K562 (cell line): ENCODE measurements around the gene GJC2. TPM values are rescaled to one million over a fixed set of nuclear protein-coding genes. Genes with fewer than 3 reads are reported as not detected.

Experiments
- BRCA1 ChIP-seq, 2 experiments: fragments of 450-650 bp in 1 of 2; sonication (generic) in 1 of 2; formaldehyde crosslinking in 1 of 2; IDR thresholded peaks; 2 replicates each; pipeline versions ENCODE4 v1.5.0 to v1.6.1; 2017 to 2020; ENCODE audit warnings: mild to moderate bottlenecking in 1 of 2, missing genetic modification reagents in 1 of 2
- C11orf30 ChIP-seq: fragments of 450-650 bp; IDR thresholded peaks from 2 replicates; pipeline ENCODE4 v1.6.1; 2016; ENCODE audit warnings: low read depth, mild to moderate bottlenecking
- CC2D1A ChIP-seq: fragments of 450-650 bp; IDR thresholded peaks from 2 replicates; pipeline ENCODE4 v1.6.1; 2017; ENCODE audit warnings: mild to moderate bottlenecking
- ELF4 ChIP-seq: fragments of 450-650 bp; formaldehyde crosslinking; IDR thresholded peaks from 2 replicates; pipeline ENCODE4 v1.4.0; 2022; ENCODE audit warnings: missing genetic modification characterization
- ETV1 ChIP-seq: fragments of 450-650 bp; conservative IDR thresholded peaks from 2 replicates; pipeline ENCODE4 v1.6.1; 2016; ENCODE audit warnings: missing genetic modification characterization, control low read depth, low read depth, missing compliant biosample characterization
- HMG20B ChIP-seq: fragments of 250-450 bp; sonication (Bioruptor Pico); IDR thresholded peaks from 2 replicates; pipeline ENCODE4 v1.5.0; 2021; ENCODE audit warnings: mild to moderate bottlenecking
- L3MBTL2 ChIP-seq: fragments of 450-650 bp; IDR thresholded peaks from 2 replicates; pipeline ENCODE4 v1.6.1; 2016; ENCODE audit warnings: mild to moderate bottlenecking, moderate library complexity
- MAFF ChIP-seq: IDR thresholded peaks from 2 replicates; pipeline ENCODE4 v1.6.1; 2012; ENCODE audit warnings: low read length, improper control_type of control experiment
- MYBL2 ChIP-seq, 2 experiments: fragments of 450-650 bp in 1 of 2; sonication (generic) in 1 of 2; formaldehyde crosslinking in 1 of 2; IDR thresholded peaks; 2 replicates each; pipeline versions ENCODE4 v1.6.1 to v1.8.1; 2017 to 2022; ENCODE audit warnings: borderline replicate concordance in 1 of 2, inconsistent platforms in 1 of 2, low read depth in 1 of 2, mild to moderate bottlenecking in 1 of 2, missing genetic modification reagents in 1 of 2, moderate library complexity in 1 of 2
- PHB2 ChIP-seq: fragments of 450-650 bp; IDR thresholded peaks from 2 replicates; pipeline ENCODE4 v1.6.1; 2017; ENCODE audit warnings: low read depth
- SMAD4 ChIP-seq: fragments of 250-450 bp; sonication (Bioruptor Pico); conservative IDR thresholded peaks from 2 replicates; pipeline ENCODE4 v1.8.0; 2021; ENCODE audit warnings: inconsistent platforms, mild to moderate bottlenecking, moderate library complexity
- SMARCA4 ChIP-seq: fragments of 450-650 bp; IDR thresholded peaks from 2 replicates; pipeline ENCODE4 v1.6.1; 2016
- SP1 ChIP-seq: sonication (generic); formaldehyde crosslinking; IDR thresholded peaks from 2 replicates; pipeline ENCODE4 v1.8.1; 2022; ENCODE audit warnings: mild to moderate bottlenecking, missing genetic modification reagents
- ZNF184 ChIP-seq: sonication (generic); formaldehyde crosslinking; IDR thresholded peaks from 2 replicates; pipeline ENCODE4 v1.5.0; 2020; ENCODE audit warnings: missing genetic modification reagents
- ZNF830 ChIP-seq: fragments of 250-450 bp; sonication (Bioruptor Pico); IDR thresholded peaks from 2 replicates; pipeline ENCODE4 v1.5.0; 2021; ENCODE audit warnings: mild to moderate bottlenecking
- polyA plus RNA-seq, 8 experiments: library from polyadenylated mRNA; depleted of rRNA in 4 of 8; stranded (reverse) in 5 of 8; unstranded in 3 of 8; fragments of >200 nt; fragmentation: Nextera tagmentation in 2 of 8; fragmentation: Illumina TruSeq in 1 of 8; extraction: Ambion mirVana in 2 of 8; extraction: Trizol in 1 of 8; gene quantifications; 2 replicates each; pipeline versions ENCODE4 v1.2.1 to v1.2.3, GENCODE V29; 2011 to 2014; ENCODE audit warnings: inconsistent platforms in 1 of 8, missing spikeins in 1 of 8
- total RNA-seq, 7 experiments: library from RNA; depleted of rRNA in 6 of 7; stranded (reverse); fragments of >200 nt in 6 of 7; fragmentation: Illumina TruSeq in 2 of 7; extraction: Trizol in 2 of 7; gene quantifications; 2 replicates each; pipeline versions ENCODE4 v1.2.1 to v1.2.3, GENCODE V29; 2011 to 2021; ENCODE audit warnings: low replicate concordance in 1 of 7
- TF ChIP-seq, protein P1 (sequence below): sonication (generic); IDR thresholded peaks from 2 replicates; pipeline ENCODE4 v1.6.1; 2016
- TF ChIP-seq, protein P2 (sequence below): sonication (generic); formaldehyde crosslinking; IDR thresholded peaks from 2 replicates; pipeline ENCODE4 v1.8.0; 2022; ENCODE audit warnings: mild to moderate bottlenecking, missing genetic modification reagents
- TF ChIP-seq, protein P3 (sequence below): fragments of 450-650 bp; formaldehyde crosslinking; IDR thresholded peaks from 2 replicates; pipeline ENCODE4 v1.4.0; 2020; ENCODE audit warnings: mild to moderate bottlenecking, moderate library complexity
- TF ChIP-seq, protein P4 (sequence below): fragments of 200-400 bp; formaldehyde crosslinking; IDR thresholded peaks from 2 replicates; pipeline ENCODE4 v1.6.1; 2017; ENCODE audit warnings: mild to moderate bottlenecking, low read depth, low read length, moderate library complexity
- TF ChIP-seq, protein P5 (sequence below): fragments of 250-450 bp; sonication (Bioruptor Pico); IDR thresholded peaks from 2 replicates; pipeline ENCODE4 v1.8.0; 2022; ENCODE audit warnings: inconsistent platforms

Gene GJC2
- total and polyA plus RNA-seq, 9 of the 15 experiments (the other 6 are each of a cell fraction or from before 2014, with no cell fraction given), result 0.03 to 0.62 (median 0.11) TPM; not detected in 2

DNA sequence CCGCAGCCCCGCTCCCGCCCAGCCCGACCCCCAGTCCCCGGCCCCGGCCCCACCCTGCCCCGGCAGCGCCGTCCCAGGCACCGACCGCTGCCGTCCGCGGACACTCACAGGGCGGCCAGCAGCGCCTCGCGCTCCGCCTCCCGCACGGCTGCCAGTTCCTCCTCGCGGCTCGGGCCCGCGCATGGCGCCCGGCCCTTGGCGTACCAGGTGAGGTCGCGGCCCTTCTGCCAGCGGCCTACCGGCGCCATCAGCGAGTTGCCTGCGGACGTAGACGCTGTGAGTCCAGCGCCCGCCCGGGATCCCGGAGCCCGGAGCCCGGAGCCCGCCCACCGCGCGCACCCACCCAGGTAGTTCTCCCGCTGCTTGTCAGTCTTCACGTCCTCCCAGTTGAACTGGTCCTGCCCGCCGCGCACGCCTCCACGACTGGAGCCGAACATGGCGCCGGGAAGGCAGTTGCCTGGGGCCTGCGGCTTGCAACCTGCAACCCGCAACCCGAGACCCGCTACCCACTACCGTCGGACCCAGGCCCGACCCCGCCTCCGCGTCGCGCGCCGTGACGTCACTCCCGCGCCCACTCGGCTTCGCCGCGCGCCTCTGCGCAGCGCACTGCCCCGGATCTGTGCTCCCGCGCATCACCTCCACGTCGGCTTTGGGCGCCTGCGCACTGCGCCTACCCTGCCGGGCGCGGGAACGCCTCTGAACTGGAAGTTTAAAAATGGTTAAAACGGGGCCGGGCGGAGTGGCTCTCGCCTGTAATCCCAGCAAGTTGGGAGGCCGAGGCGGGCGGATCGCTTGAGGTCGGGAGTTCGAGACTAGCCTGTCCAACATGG, 46.7 kb upstream of the GJC2 start, which contains the start of gene C1orf35 (continued):
- TF ChIP-seq SP1 (CRISPR knock-in tag) (peak; percentile 99), MYBL2 (IDR thresholded peaks at IDR 0.05; ENCODE audit: low read depth) (peak; percentile 68; the same call in 1 of the 2 replicates), MYBL2 (CRISPR knock-in tag; IDR thresholded peaks at IDR 0.05; ENCODE audit: borderline replicate concordance) (no peak), C11orf30 (peak; percentile 99), SMARCA4 (no peak), ELF4 (peak; percentile 17; the same call in 1 of the 2 replicates), CC2D1A (no peak), PHB2 (no peak), ZNF830 (CRISPR knock-in tag) (0 out of 2 replicates have a peak, but pooled peaks have one; percentile 80), HMG20B (CRISPR knock-in tag) (no peak), SMAD4 (no peak; the same call in 1 of the 2 replicates), BRCA1 (IDR thresholded peaks at IDR 0.05) (no peak), BRCA1 (CRISPR knock-in tag; IDR thresholded peaks at IDR 0.05) (peak; percentile 91; the same call in 1 of the 2 replicates), L3MBTL2 (peak; percentile 95), MAFF (no peak), ETV1 (tag) (no peak), ZNF184 (CRISPR knock-in tag) (no peak)
- TF ChIP-seq, protein P1, sequence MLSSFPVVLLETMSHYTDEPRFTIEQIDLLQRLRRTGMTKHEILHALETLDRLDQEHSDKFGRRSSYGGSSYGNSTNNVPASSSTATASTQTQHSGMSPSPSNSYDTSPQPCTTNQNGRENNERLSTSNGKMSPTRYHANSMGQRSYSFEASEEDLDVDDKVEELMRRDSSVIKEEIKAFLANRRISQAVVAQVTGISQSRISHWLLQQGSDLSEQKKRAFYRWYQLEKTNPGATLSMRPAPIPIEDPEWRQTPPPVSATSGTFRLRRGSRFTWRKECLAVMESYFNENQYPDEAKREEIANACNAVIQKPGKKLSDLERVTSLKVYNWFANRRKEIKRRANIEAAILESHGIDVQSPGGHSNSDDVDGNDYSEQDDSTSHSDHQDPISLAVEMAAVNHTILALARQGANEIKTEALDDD, result no peak
- TF ChIP-seq, protein P2, sequence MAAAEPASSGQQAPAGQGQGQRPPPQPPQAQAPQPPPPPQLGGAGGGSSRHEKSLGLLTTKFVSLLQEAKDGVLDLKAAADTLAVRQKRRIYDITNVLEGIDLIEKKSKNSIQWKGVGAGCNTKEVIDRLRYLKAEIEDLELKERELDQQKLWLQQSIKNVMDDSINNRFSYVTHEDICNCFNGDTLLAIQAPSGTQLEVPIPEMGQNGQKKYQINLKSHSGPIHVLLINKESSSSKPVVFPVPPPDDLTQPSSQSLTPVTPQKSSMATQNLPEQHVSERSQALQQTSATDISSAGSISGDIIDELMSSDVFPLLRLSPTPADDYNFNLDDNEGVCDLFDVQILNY, result no peak
- TF ChIP-seq, protein P3, sequence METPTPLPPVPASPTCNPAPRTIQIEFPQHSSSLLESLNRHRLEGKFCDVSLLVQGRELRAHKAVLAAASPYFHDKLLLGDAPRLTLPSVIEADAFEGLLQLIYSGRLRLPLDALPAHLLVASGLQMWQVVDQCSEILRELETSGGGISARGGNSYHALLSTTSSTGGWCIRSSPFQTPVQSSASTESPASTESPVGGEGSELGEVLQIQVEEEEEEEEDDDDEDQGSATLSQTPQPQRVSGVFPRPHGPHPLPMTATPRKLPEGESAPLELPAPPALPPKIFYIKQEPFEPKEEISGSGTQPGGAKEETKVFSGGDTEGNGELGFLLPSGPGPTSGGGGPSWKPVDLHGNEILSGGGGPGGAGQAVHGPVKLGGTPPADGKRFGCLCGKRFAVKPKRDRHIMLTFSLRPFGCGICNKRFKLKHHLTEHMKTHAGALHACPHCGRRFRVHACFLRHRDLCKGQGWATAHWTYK, result no peak
- TF ChIP-seq, protein P4, sequence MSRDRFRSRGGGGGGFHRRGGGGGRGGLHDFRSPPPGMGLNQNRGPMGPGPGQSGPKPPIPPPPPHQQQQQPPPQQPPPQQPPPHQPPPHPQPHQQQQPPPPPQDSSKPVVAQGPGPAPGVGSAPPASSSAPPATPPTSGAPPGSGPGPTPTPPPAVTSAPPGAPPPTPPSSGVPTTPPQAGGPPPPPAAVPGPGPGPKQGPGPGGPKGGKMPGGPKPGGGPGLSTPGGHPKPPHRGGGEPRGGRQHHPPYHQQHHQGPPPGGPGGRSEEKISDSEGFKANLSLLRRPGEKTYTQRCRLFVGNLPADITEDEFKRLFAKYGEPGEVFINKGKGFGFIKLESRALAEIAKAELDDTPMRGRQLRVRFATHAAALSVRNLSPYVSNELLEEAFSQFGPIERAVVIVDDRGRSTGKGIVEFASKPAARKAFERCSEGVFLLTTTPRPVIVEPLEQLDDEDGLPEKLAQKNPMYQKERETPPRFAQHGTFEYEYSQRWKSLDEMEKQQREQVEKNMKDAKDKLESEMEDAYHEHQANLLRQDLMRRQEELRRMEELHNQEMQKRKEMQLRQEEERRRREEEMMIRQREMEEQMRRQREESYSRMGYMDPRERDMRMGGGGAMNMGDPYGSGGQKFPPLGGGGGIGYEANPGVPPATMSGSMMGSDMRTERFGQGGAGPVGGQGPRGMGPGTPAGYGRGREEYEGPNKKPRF, result no peak
- TF ChIP-seq, protein P5, sequence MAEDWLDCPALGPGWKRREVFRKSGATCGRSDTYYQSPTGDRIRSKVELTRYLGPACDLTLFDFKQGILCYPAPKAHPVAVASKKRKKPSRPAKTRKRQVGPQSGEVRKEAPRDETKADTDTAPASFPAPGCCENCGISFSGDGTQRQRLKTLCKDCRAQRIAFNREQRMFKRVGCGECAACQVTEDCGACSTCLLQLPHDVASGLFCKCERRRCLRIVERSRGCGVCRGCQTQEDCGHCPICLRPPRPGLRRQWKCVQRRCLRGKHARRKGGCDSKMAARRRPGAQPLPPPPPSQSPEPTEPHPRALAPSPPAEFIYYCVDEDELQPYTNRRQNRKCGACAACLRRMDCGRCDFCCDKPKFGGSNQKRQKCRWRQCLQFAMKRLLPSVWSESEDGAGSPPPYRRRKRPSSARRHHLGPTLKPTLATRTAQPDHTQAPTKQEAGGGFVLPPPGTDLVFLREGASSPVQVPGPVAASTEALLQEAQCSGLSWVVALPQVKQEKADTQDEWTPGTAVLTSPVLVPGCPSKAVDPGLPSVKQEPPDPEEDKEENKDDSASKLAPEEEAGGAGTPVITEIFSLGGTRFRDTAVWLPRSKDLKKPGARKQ (CRISPR knock-in tag), result no peak
